GM12892 (cell line): Measurements from ENCODE around the gene C7orf33.
"Not testable (repeated sequence)": the region's sequence is repeated elsewhere in the genome, so short reads cannot be mapped to it uniquely, and the experiment has no call there.

Experiments
- POLR2A ChIP-seq: IDR thresholded peaks from 2 replicates; pipeline ENCODE4 v1.6.1; 2011; ENCODE audit warnings: low read depth, low read length, control low read depth
- POLR2AphosphoS5 ChIP-seq: IDR thresholded peaks from 2 replicates; pipeline ENCODE4 v1.6.1; 2011; ENCODE audit warnings: low read depth, low read length, control low read depth
- TAF1 ChIP-seq: IDR thresholded peaks from 2 replicates; pipeline ENCODE4 v1.6.1; 2011; ENCODE audit warnings: low read depth, mild to moderate bottlenecking, control low read depth, low read length, borderline replicate concordance

DNA sequence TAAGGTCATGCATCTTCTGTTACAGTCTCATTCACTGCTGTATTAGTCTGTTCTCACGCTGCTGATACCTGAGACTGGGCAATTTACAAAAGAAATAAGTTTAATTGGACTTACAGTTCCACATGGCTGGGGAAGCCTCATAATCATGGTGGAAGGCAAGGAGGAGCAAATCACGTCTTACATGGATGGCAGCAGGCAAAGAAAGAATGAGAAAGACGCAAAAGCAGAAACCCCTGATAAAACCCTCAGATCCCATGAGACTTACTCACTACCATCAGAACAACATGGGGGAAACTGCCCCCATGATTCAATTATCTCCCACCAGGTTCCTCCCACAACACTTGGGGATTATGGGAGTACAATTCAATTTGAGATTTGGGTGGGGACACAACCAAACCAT is 5.8 kb downstream of the C7orf33 start:
- not testable (repeated sequence) for TF ChIP-seq POLR2A, POLR2AphosphoS5, TAF1
